GM12801 (cell line): ENCODE results near the gene CAMKK1.

ENCODE experiments used
- TF ChIP-seq, protein P1 (sequence below): IDR thresholded peaks from one replicate; pipeline ENCODE4 v1.5.1; 2011; ENCODE audit warnings: control low read depth; ENCODE audit not compliant: insufficient read length; ENCODE audit errors: extremely low read depth

CAMKK1 gene

GRCh38 chr17:3922765-3923164 is 29.9 kb upstream of the CAMKK1 start:
- TF ChIP-seq, protein P1, sequence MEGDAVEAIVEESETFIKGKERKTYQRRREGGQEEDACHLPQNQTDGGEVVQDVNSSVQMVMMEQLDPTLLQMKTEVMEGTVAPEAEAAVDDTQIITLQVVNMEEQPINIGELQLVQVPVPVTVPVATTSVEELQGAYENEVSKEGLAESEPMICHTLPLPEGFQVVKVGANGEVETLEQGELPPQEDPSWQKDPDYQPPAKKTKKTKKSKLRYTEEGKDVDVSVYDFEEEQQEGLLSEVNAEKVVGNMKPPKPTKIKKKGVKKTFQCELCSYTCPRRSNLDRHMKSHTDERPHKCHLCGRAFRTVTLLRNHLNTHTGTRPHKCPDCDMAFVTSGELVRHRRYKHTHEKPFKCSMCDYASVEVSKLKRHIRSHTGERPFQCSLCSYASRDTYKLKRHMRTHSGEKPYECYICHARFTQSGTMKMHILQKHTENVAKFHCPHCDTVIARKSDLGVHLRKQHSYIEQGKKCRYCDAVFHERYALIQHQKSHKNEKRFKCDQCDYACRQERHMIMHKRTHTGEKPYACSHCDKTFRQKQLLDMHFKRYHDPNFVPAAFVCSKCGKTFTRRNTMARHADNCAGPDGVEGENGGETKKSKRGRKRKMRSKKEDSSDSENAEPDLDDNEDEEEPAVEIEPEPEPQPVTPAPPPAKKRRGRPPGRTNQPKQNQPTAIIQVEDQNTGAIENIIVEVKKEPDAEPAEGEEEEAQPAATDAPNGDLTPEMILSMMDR = no peak

GRCh38 chr17:3921502-3922319 is 28.9 kb upstream of the CAMKK1 start:
- TF ChIP-seq, protein P1 = no peak

- TF ChIP-seq, protein P1 = no peak
Observed at GRCh38 chr17:3921006-3921405, 28.2 kb upstream of the CAMKK1 start.

GRCh38 chr17:3919123-3919624 is 26.3 kb upstream of the CAMKK1 start:
- TF ChIP-seq, protein P1 = no peak

- TF ChIP-seq, protein P1 = no peak
Observed at GRCh38 chr17:3918372-3919122, 25.7 kb upstream of the CAMKK1 start.

- TF ChIP-seq, protein P1 = no peak
Observed at GRCh38 chr17:3917391-3917931, 24.6 kb upstream of the CAMKK1 start.

GRCh38 chr17:3916825-3917224 is 24.0 kb upstream of the CAMKK1 start:
- TF ChIP-seq, protein P1 = no peak
